Measurements from ENCODE around the gene PGM2L1.

DNA sequence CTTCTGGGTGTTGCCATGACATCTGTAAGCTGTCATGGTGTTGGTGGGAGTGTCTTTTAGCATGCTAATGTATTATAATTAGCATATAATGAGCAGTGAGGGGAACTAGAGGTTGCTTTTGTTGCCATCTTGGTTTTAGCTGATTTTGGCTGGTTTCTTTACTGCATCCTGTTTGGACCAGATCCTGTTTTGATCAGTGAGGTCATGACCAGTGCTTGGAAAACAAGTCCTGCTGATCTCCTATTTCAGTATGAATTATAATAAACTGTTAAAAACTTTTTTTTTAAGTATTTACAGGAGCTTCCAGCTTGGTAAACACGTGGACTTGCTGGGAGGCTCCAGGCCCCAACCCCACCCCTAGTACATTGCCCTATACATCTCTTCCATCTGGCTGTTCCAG lies 56.3 kb downstream of the PGM2L1 start:
- TF ChIP-seq, protein P1, sequence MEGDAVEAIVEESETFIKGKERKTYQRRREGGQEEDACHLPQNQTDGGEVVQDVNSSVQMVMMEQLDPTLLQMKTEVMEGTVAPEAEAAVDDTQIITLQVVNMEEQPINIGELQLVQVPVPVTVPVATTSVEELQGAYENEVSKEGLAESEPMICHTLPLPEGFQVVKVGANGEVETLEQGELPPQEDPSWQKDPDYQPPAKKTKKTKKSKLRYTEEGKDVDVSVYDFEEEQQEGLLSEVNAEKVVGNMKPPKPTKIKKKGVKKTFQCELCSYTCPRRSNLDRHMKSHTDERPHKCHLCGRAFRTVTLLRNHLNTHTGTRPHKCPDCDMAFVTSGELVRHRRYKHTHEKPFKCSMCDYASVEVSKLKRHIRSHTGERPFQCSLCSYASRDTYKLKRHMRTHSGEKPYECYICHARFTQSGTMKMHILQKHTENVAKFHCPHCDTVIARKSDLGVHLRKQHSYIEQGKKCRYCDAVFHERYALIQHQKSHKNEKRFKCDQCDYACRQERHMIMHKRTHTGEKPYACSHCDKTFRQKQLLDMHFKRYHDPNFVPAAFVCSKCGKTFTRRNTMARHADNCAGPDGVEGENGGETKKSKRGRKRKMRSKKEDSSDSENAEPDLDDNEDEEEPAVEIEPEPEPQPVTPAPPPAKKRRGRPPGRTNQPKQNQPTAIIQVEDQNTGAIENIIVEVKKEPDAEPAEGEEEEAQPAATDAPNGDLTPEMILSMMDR (IDR thresholded peaks at IDR 0.05; ENCODE audit: low read depth, low read length), result no peak
- TF ChIP-seq POLR2A (IDR thresholded peaks at IDR 0.05; ENCODE audit: extremely low read depth, insufficient read length), result no peak
- TF ChIP-seq MYC (IDR thresholded peaks at IDR 0.05; ENCODE audit: low read depth, low read length), result no peak

All from NB4 (cell line).